IMR-90 (cell line): Measurements from ENCODE around the gene HS6ST2. TPM values are rescaled to one million over a fixed set of nuclear protein-coding genes. Genes with fewer than 3 reads are reported as not detected.
A peak's percentile ranks its signal among the peaks of the same experiment; 100 is the strongest.

Source experiments
- ATAC-seq: fragments of 200-7000 bp; cut with Tn5 transposase; 2 replicates; pipeline ENCODE4 v1.9.1; 2020; ENCODE audit warnings: low read depth, mild to moderate bottlenecking, moderate library complexity
- BruUV-seq: library from RNA; stranded (reverse); fragments of 400-500 nt; replicated peaks from 2 replicates; lab custom pipeline; 2021; lab: Mats Ljungman, UMichigan
- CTCF ChIA-PET: fragments of 300-600 bp; formaldehyde crosslinking; extraction: SDS; loops from one replicate; lab custom pipeline; 2021; ENCODE audit warnings: antibody characterized with exemption; lab: Yijun Ruan, JAX
- POLR2A ChIA-PET: fragments of 300-600 bp; sonication (Branson Sonifier 250); formaldehyde crosslinking; loops from one replicate; lab custom pipeline; 2022; ENCODE audit warnings: antibody characterized with exemption; ENCODE audit not compliant: unreplicated experiment; lab: Charles Lee
- DNase-seq: peaks from one replicate; pipeline ENCODE4 v3.0.0; 2013
- H2AFZ ChIP-seq: replicated peaks from 2 replicates; pipeline ENCODE3; 2013; ENCODE audit warnings: low read length, mild to moderate bottlenecking; ENCODE audit not compliant: poor library complexity
- H2AK5ac ChIP-seq: 2 replicates; pipeline ENCODE4 v1.6.1; 2013; ENCODE audit warnings: low read depth, low read length, inconsistent platforms
- H2AK9ac ChIP-seq: replicated peaks from 2 replicates; pipeline ENCODE3; 2013; ENCODE audit warnings: mild to moderate bottlenecking, low read depth, low read length, moderate library complexity; ENCODE audit not compliant: poor library complexity
- H2BK120ac ChIP-seq: 2 replicates; pipeline ENCODE4 v1.6.1; 2013; ENCODE audit warnings: low read depth, low read length, inconsistent platforms
- H2BK15ac ChIP-seq: 3 replicates; pipeline ENCODE4 v1.6.1; 2013; ENCODE audit warnings: low read depth, low read length, inconsistent platforms
- H2BK20ac ChIP-seq: 2 replicates; pipeline ENCODE4 v1.6.1; 2013; ENCODE audit warnings: low read depth, mild to moderate bottlenecking, inconsistent platforms, low read length, moderate library complexity
- H2BK5ac ChIP-seq: 2 replicates; pipeline ENCODE4 v1.6.1; 2013; ENCODE audit warnings: mild to moderate bottlenecking, low read depth, low read length, inconsistent platforms; ENCODE audit not compliant: poor library complexity, severe bottlenecking
- H3K14ac ChIP-seq: replicated peaks from 2 replicates; pipeline ENCODE4 v1.6.1; 2013; ENCODE audit warnings: low read depth, low read length, inconsistent platforms
- H3K18ac ChIP-seq: 2 replicates; pipeline ENCODE4 v1.6.1; 2013; ENCODE audit warnings: low read depth, low read length, control low read depth
- H3K23ac ChIP-seq: 2 replicates; pipeline ENCODE4 v1.6.1; 2013; ENCODE audit warnings: low read depth, low read length, inconsistent platforms
- H3K27ac ChIP-seq: 2 replicates; pipeline ENCODE4 v1.5.1; 2013; ENCODE audit warnings: mild to moderate bottlenecking, control low read depth, low read length; ENCODE audit not compliant: insufficient read depth
- H3K27me3 ChIP-seq: 2 replicates; pipeline ENCODE4 v1.6.1; 2013; ENCODE audit warnings: low read length; ENCODE audit not compliant: control insufficient read depth, insufficient read depth
- H3K36me3 ChIP-seq: 2 replicates; pipeline ENCODE4 v1.6.1; 2013; ENCODE audit warnings: low read length, mixed read lengths; ENCODE audit not compliant: control insufficient read depth, insufficient read depth
- H3K4ac ChIP-seq: 2 replicates; pipeline ENCODE4 v1.6.1; 2013; ENCODE audit warnings: low read depth, low read length, inconsistent platforms
- H3K4me1 ChIP-seq: 2 replicates; pipeline ENCODE4 v1.6.1; 2013; ENCODE audit warnings: low read length, mixed read lengths; ENCODE audit not compliant: control insufficient read depth, insufficient read depth
- H3K4me2 ChIP-seq: 2 replicates; pipeline ENCODE4 v1.6.1; 2013; ENCODE audit warnings: low read depth, mild to moderate bottlenecking, control low read depth, low read length, moderate library complexity
- H3K4me3 ChIP-seq: 2 replicates; pipeline ENCODE4 v1.5.1; 2013; ENCODE audit warnings: low read depth, mild to moderate bottlenecking, control low read depth, low read length, moderate library complexity; ENCODE audit not compliant: insufficient read depth
- H3K56ac ChIP-seq: 2 replicates; pipeline ENCODE4 v1.6.1; 2013; ENCODE audit warnings: low read length, inconsistent platforms; ENCODE audit not compliant: insufficient read depth; ENCODE audit errors: extremely low read depth
- H3K79me1 ChIP-seq, 2 experiments: 2 replicates each; pipeline ENCODE4 v1.6.1; 2013; ENCODE audit warnings: low read length in 2 of 2, inconsistent platforms in 1 of 2, low read depth in 1 of 2
- H3K9ac ChIP-seq: 2 replicates; pipeline ENCODE4 v1.6.1; 2013; ENCODE audit warnings: low read depth, low read length, control low read depth
- H3K9me1 ChIP-seq: 2 replicates; pipeline ENCODE4 v1.6.1; 2013; ENCODE audit warnings: low read length, inconsistent platforms; ENCODE audit not compliant: insufficient read depth
- H3K9me3 ChIP-seq: 2 replicates; pipeline ENCODE4 v1.6.1; 2013; ENCODE audit warnings: low read length; ENCODE audit not compliant: control insufficient read depth, insufficient read depth
- H4K20me1 ChIP-seq: 2 replicates; pipeline ENCODE4 v1.6.1; 2013; ENCODE audit warnings: low read length, inconsistent platforms; ENCODE audit not compliant: insufficient read depth
- H4K5ac ChIP-seq: 2 replicates; pipeline ENCODE4 v1.6.1; 2013; ENCODE audit warnings: mild to moderate bottlenecking, low read depth, low read length, control low read depth
- H4K8ac ChIP-seq, 2 experiments: 2 replicates each; pipeline ENCODE4 v1.6.1; 2013; ENCODE audit warnings: low read depth in 2 of 2, low read length in 2 of 2, control low read depth in 1 of 2, inconsistent platforms in 1 of 2
- H4K91ac ChIP-seq: 2 replicates; pipeline ENCODE4 v1.6.1; 2013; ENCODE audit warnings: low read depth, low read length, inconsistent platforms; ENCODE audit not compliant: insufficient read depth
- BHLHE40 ChIP-seq: fragments of 150-350 bp; IDR thresholded peaks from 2 replicates; pipeline ENCODE4 v1.6.1; 2016; ENCODE audit warnings: mild to moderate bottlenecking, low read depth, low read length
- CEBPB ChIP-seq: IDR thresholded peaks from 2 replicates; pipeline ENCODE4 v1.6.1; 2012; ENCODE audit warnings: low read depth, low read length, improper control_type of control experiment
- CHD1 ChIP-seq: IDR thresholded peaks from 2 replicates; pipeline ENCODE4 v1.6.1; 2012; ENCODE audit warnings: low read depth, low read length, improper control_type of control experiment
- FOS ChIP-seq: fragments of 150-350 bp; IDR thresholded peaks from 2 replicates; pipeline ENCODE4 v1.6.1; 2016; ENCODE audit warnings: low read depth, low read length
- MAFK ChIP-seq: IDR thresholded peaks from 2 replicates; pipeline ENCODE4 v1.6.1; 2012; ENCODE audit warnings: low read depth, low read length, improper control_type of control experiment
- MAZ ChIP-seq: IDR thresholded peaks from 2 replicates; pipeline ENCODE4 v1.6.1; 2012; ENCODE audit warnings: low read depth, mild to moderate bottlenecking, low read length, improper control_type of control experiment, moderate library complexity, borderline replicate concordance
- MXI1 ChIP-seq: IDR thresholded peaks from 2 replicates; pipeline ENCODE4 v1.6.1; 2012; ENCODE audit warnings: low read depth, mild to moderate bottlenecking, low read length, moderate library complexity, borderline replicate concordance
- NFE2L2 ChIP-seq: fragments of 150-350 bp; IDR thresholded peaks from 2 replicates; pipeline ENCODE4 v1.6.1; 2016; ENCODE audit warnings: low read depth, mild to moderate bottlenecking, low read length
- POLR2A ChIP-seq: IDR thresholded peaks from 2 replicates; pipeline ENCODE4 v1.6.1; 2012; ENCODE audit warnings: mild to moderate bottlenecking, low read depth, low read length
- RAD21 ChIP-seq: IDR thresholded peaks from 2 replicates; pipeline ENCODE4 v1.6.1; 2012; ENCODE audit warnings: low read length, improper control_type of control experiment
- RCOR1 ChIP-seq: IDR thresholded peaks from 2 replicates; pipeline ENCODE4 v1.6.1; 2012; ENCODE audit warnings: mild to moderate bottlenecking, low read length, improper control_type of control experiment; ENCODE audit not compliant: insufficient replicate concordance
- RFX5 ChIP-seq: IDR thresholded peaks from 2 replicates; pipeline ENCODE4 v1.8.0; 2012; ENCODE audit warnings: low read depth, mild to moderate bottlenecking, low read length, moderate library complexity
- WGBS, 2 experiments: methylation state at CpG; one replicate each; pipeline versions ENCODE4 v1.1.5 to v1.1.7; 2013; ENCODE audit warnings: missing lambda C conversion rate in 2 of 2; ENCODE audit not compliant: insufficient read length in 1 of 2; ENCODE audit errors: extremely low coverage in 2 of 2; 5-methylcytosine and 5-hydroxymethylcytosine counted together
- dilution Hi-C: fragments of 300-500 bp; cut with HindIII; formaldehyde crosslinking; loops from one replicate; pipeline ENCODE4 v1.14.3; 2018; ENCODE audit warnings: low sequenced_read_pairs; ENCODE audit not compliant: unreplicated experiment
- in situ Hi-C: fragments of 300-500 bp; cut with MboI; formaldehyde crosslinking; loops from 3 replicates; pipeline ENCODE4 v1.14.3; 2019; ENCODE audit warnings: low sequenced_read_pairs, inconsistent platforms, mixed read lengths
- intact Hi-C: fragments of 100-400 bp; cut with micrococcal nuclease; formaldehyde crosslinking; loops from 2 replicates; pipeline ENCODE4 v1.10.0; 2022
- polyA plus RNA-seq, 3 experiments: library from polyadenylated mRNA; depleted of rRNA; stranded (reverse); fragments of >200 nt; gene quantifications; 2 replicates each; pipeline ENCODE4 v1.2.3, GENCODE V29; 2012; ENCODE audit warnings: low replicate concordance in 1 of 3
- total RNA-seq: library from RNA; depleted of rRNA; stranded (reverse); fragments of >200 nt; gene quantifications from 2 replicates; pipeline ENCODE4 v1.2.3, GENCODE V29; 2012
- TF ChIP-seq, protein P1 (sequence below): conservative IDR thresholded peaks from 2 replicates; pipeline ENCODE4 v1.5.1; 2012; ENCODE audit warnings: mild to moderate bottlenecking, low read depth, low read length, improper control_type of control experiment
- TF ChIP-seq, protein P2 (sequence below): fragments of 150-350 bp; IDR thresholded peaks from 2 replicates; pipeline ENCODE4 v1.6.1; 2017; ENCODE audit warnings: mild to moderate bottlenecking, antibody characterized with exemption, low read length, low read depth
- TF ChIP-seq, protein P3 (sequence below): fragments of 150-350 bp; IDR thresholded peaks from 2 replicates; pipeline ENCODE4 v1.6.1; 2016; ENCODE audit warnings: low read depth, mild to moderate bottlenecking, low read length, moderate library complexity, borderline replicate concordance

The HS6ST2 gene
- total and polyA plus RNA-seq, 2 of the 4 experiments (the other 2 are of a cell fraction) = not detected

DNA sequence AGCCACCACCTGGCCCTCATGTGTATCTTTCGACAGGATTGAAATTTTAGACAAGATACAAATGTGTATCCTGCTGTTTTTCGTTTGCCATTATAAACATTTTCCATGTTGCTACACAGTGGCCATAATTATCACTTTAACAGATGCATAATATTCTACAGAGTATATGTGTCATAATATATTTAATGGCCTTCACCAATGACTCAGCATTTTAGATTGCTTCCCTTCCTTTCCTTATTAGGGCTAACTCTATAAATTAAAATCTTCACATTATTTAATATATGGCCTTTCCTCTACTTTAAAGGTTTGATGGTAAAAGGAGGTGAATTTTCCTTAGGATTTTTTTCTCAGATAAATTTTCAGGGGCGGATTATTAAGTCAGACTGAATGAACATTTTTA is 97.4 kb downstream of the HS6ST2 start:
- DNase-seq (no peak), ATAC-seq (no peak)
- Histone ChIP-seq H3K4ac (no peak overlapping the region), H3K9me3 (no peaks in the 10 kb centered on the region), H4K8ac (no peak overlapping the region), H2BK5ac (no peak overlapping the region), H2BK120ac (no peak overlapping the region), H3K36me3 (no peaks in the 10 kb centered on the region), H3K9me1 (no peaks in the 10 kb centered on the region), H3K79me1 (no peaks in the 10 kb centered on the region), H3K18ac (no peak overlapping the region), H3K56ac (no peak overlapping the region), H3K27ac (no peak overlapping the region), H4K5ac (no peak overlapping the region), H2BK20ac (no peak overlapping the region), H3K9ac (no peak overlapping the region), H4K20me1 (no peaks in the 10 kb centered on the region), H3K4me2 (no peak overlapping the region), H4K91ac (no peak overlapping the region), H2AK5ac (no peak overlapping the region), H2BK15ac (no peak overlapping the region), H2AK9ac (no peak overlapping the region), H3K4me1 (no peaks in the 10 kb centered on the region), H3K14ac (no peak overlapping the region), H3K4me3 (no peak overlapping the region), H3K27me3 (no peaks in the 10 kb centered on the region), H3K23ac (no peak overlapping the region), H2AFZ (no peak overlapping the region)
- in situ Hi-C loops (no loop called here), dilution Hi-C loops (no loop called here), intact Hi-C loops (no loop called here)
- BruUV-seq = no TSS peak
- no CpG with 5 or more reads among the region's 3 CpGs for WGBS, 2 experiments
- ChIA-PET CTCF (no interaction called here), POLR2A (no interaction called here)
- TF ChIP-seq RFX5 = no peak
- no peak for TF ChIP-seq MAZ
- no peak for TF ChIP-seq BHLHE40
- TF ChIP-seq MAFK = peak; percentile 37; the same call in 1 of the 2 replicates
- TF ChIP-seq CEBPB = no peak
- peak; percentile 91 for TF ChIP-seq NFE2L2
- TF ChIP-seq, protein P1, sequence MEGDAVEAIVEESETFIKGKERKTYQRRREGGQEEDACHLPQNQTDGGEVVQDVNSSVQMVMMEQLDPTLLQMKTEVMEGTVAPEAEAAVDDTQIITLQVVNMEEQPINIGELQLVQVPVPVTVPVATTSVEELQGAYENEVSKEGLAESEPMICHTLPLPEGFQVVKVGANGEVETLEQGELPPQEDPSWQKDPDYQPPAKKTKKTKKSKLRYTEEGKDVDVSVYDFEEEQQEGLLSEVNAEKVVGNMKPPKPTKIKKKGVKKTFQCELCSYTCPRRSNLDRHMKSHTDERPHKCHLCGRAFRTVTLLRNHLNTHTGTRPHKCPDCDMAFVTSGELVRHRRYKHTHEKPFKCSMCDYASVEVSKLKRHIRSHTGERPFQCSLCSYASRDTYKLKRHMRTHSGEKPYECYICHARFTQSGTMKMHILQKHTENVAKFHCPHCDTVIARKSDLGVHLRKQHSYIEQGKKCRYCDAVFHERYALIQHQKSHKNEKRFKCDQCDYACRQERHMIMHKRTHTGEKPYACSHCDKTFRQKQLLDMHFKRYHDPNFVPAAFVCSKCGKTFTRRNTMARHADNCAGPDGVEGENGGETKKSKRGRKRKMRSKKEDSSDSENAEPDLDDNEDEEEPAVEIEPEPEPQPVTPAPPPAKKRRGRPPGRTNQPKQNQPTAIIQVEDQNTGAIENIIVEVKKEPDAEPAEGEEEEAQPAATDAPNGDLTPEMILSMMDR = no peak
- TF ChIP-seq, protein P2, sequence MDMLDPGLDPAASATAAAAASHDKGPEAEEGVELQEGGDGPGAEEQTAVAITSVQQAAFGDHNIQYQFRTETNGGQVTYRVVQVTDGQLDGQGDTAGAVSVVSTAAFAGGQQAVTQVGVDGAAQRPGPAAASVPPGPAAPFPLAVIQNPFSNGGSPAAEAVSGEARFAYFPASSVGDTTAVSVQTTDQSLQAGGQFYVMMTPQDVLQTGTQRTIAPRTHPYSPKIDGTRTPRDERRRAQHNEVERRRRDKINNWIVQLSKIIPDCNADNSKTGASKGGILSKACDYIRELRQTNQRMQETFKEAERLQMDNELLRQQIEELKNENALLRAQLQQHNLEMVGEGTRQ = no peak
- no peak for TF ChIP-seq RAD21
- TF ChIP-seq CHD1 = no peak
- TF ChIP-seq POLR2A = no peak
- TF ChIP-seq, protein P3, sequence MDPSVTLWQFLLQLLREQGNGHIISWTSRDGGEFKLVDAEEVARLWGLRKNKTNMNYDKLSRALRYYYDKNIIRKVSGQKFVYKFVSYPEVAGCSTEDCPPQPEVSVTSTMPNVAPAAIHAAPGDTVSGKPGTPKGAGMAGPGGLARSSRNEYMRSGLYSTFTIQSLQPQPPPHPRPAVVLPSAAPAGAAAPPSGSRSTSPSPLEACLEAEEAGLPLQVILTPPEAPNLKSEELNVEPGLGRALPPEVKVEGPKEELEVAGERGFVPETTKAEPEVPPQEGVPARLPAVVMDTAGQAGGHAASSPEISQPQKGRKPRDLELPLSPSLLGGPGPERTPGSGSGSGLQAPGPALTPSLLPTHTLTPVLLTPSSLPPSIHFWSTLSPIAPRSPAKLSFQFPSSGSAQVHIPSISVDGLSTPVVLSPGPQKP = no peak
- no peak for TF ChIP-seq MXI1
- no peak for TF ChIP-seq RCOR1
- TF ChIP-seq FOS = no peak
